ENCODE data around the gene MAG. TPM values are rescaled to one million over a fixed set of nuclear protein-coding genes. Genes with fewer than 3 reads are reported as not detected.

MAG gene
- total RNA-seq, 1 donor, result not detected

- Histone ChIP-seq H3K27ac (ENCODE audit: low read depth, low read length) (no peak overlapping the region), H3K4me1 (ENCODE audit: insufficient read depth, low read length) (no peaks in the 10 kb centered on the region), H3K9me3 (ENCODE audit: low read depth, low read length) (no peaks in the 10 kb centered on the region), H3K36me3 (ENCODE audit: insufficient read depth, low read length) (no peaks in the 10 kb centered on the region), H3K79me2 (ENCODE audit: insufficient read depth, low read length) (no peaks in the 10 kb centered on the region), H3K4me3 (ENCODE audit: insufficient read depth, low read length) (no peak overlapping the region), H3K27me3 (ENCODE audit: insufficient read depth, low read length) (peaks cover 5% of the 10 kb centered on the region), H4K20me1 (ENCODE audit: insufficient read depth, low read length) (no peaks in the 10 kb centered on the region), H2AFZ (ENCODE audit: low read length) (no peak overlapping the region), H3K4me2 (ENCODE audit: insufficient read depth, low read length) (no peak overlapping the region)
- DNase-seq (ENCODE audit: insufficient read length, low spot score, missing footprints), result no peak
- TF ChIP-seq, protein P1, sequence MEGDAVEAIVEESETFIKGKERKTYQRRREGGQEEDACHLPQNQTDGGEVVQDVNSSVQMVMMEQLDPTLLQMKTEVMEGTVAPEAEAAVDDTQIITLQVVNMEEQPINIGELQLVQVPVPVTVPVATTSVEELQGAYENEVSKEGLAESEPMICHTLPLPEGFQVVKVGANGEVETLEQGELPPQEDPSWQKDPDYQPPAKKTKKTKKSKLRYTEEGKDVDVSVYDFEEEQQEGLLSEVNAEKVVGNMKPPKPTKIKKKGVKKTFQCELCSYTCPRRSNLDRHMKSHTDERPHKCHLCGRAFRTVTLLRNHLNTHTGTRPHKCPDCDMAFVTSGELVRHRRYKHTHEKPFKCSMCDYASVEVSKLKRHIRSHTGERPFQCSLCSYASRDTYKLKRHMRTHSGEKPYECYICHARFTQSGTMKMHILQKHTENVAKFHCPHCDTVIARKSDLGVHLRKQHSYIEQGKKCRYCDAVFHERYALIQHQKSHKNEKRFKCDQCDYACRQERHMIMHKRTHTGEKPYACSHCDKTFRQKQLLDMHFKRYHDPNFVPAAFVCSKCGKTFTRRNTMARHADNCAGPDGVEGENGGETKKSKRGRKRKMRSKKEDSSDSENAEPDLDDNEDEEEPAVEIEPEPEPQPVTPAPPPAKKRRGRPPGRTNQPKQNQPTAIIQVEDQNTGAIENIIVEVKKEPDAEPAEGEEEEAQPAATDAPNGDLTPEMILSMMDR (IDR thresholded peaks at IDR 0.05; ENCODE audit: extremely low read depth, low read depth, low read length), result no peak
Observed at GRCh38 chr19:35351411-35352176, 59.6 kb downstream of the MAG start.

DNA sequence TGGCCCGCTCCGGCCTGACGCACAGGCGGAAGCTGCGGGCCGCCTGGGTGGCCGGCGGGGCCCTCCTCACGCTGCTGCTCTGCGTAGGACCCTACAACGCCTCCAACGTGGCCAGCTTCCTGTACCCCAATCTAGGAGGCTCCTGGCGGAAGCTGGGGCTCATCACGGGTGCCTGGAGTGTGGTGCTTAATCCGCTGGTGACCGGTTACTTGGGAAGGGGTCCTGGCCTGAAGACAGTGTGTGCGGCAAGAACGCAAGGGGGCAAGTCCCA, 60.2 kb downstream of the MAG start:
- no peak overlapping the region for H3K4me3 ChIP-seq (ENCODE audit: insufficient read depth, low read length)
- H3K36me3 ChIP-seq (ENCODE audit: insufficient read depth, low read length), result no peaks in the 10 kb centered on the region
- no peak overlapping the region for H2AFZ ChIP-seq (ENCODE audit: low read length)
- no peaks in the 10 kb centered on the region for H3K4me1 ChIP-seq (ENCODE audit: insufficient read depth, low read length)
- H3K4me2 ChIP-seq (ENCODE audit: insufficient read depth, low read length), result no peak overlapping the region
- H3K9me3 ChIP-seq (ENCODE audit: low read depth, low read length), result no peaks in the 10 kb centered on the region
- TF ChIP-seq, protein P1 (IDR thresholded peaks at IDR 0.05; ENCODE audit: extremely low read depth, low read depth, low read length), result no peak
- DNase-seq (ENCODE audit: insufficient read length, low spot score, missing footprints), result no peak
- no peaks in the 10 kb centered on the region for H3K79me2 ChIP-seq (ENCODE audit: insufficient read depth, low read length)
- no peak overlapping the region for H3K27ac ChIP-seq (ENCODE audit: low read depth, low read length)
- no peaks in the 10 kb centered on the region for H4K20me1 ChIP-seq (ENCODE audit: insufficient read depth, low read length)
- H3K27me3 ChIP-seq (ENCODE audit: insufficient read depth, low read length), result peaks cover 5% of the 10 kb centered on the region

GRCh38 chr19:35352448-35353304, 60.7 kb downstream of the MAG start:
- no peak overlapping the region for H2AFZ ChIP-seq (ENCODE audit: low read length)
- no peak overlapping the region for H3K4me2 ChIP-seq (ENCODE audit: insufficient read depth, low read length)
- H3K27me3 ChIP-seq (ENCODE audit: insufficient read depth, low read length), result peaks cover 6% of the 10 kb centered on the region
- no peaks in the 10 kb centered on the region for H3K4me1 ChIP-seq (ENCODE audit: insufficient read depth, low read length)
- DNase-seq (ENCODE audit: insufficient read length, low spot score, missing footprints), result peak; percentile 99
- no peak overlapping the region for H3K4me3 ChIP-seq (ENCODE audit: insufficient read depth, low read length)
- no peaks in the 10 kb centered on the region for H3K79me2 ChIP-seq (ENCODE audit: insufficient read depth, low read length)
- H4K20me1 ChIP-seq (ENCODE audit: insufficient read depth, low read length), result no peaks in the 10 kb centered on the region
- no peaks in the 10 kb centered on the region for H3K9me3 ChIP-seq (ENCODE audit: low read depth, low read length)
- TF ChIP-seq, protein P1 (IDR thresholded peaks at IDR 0.05; ENCODE audit: extremely low read depth, low read depth, low read length), result peak; percentile 84
- no peaks in the 10 kb centered on the region for H3K36me3 ChIP-seq (ENCODE audit: insufficient read depth, low read length)
- no peak overlapping the region for H3K27ac ChIP-seq (ENCODE audit: low read depth, low read length)

DNA sequence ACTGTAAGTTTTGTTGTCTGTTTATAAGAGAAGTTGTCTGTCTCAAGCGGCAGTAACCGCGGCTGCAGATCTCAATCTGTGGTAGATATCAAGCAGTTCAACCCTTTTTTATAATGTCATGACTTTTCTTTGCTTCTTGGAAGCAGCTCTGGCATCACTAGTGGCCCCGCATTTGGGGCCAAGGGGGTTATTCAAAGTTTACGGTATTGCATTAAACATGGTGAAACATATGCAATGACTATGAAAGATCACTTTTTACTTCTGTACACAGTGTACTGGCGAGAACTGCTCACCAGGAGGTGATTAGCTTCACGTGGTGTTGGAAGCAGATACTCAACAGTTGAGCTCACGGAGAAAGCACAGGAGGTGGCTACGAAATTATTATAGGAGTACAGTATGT, 61.7 kb downstream of the MAG start:
- Histone ChIP-seq H2AFZ (ENCODE audit: low read length) (no peak overlapping the region), H3K27me3 (ENCODE audit: insufficient read depth, low read length) (peaks cover 11% of the 10 kb centered on the region), H3K79me2 (ENCODE audit: insufficient read depth, low read length) (no peaks in the 10 kb centered on the region), H3K27ac (ENCODE audit: low read depth, low read length) (no peak overlapping the region), H3K4me2 (ENCODE audit: insufficient read depth, low read length) (no peak overlapping the region), H4K20me1 (ENCODE audit: insufficient read depth, low read length) (no peaks in the 10 kb centered on the region), H3K36me3 (ENCODE audit: insufficient read depth, low read length) (no peaks in the 10 kb centered on the region), H3K4me3 (ENCODE audit: insufficient read depth, low read length) (no peak overlapping the region), H3K9me3 (ENCODE audit: low read depth, low read length) (no peaks in the 10 kb centered on the region), H3K4me1 (ENCODE audit: insufficient read depth, low read length) (no peaks in the 10 kb centered on the region)
- DNase-seq (ENCODE audit: insufficient read length, low spot score, missing footprints), result no peak
- TF ChIP-seq, protein P1 (IDR thresholded peaks at IDR 0.05; ENCODE audit: extremely low read depth, low read depth, low read length), result no peak

All from osteoblast (primary cell).